IMR-90 (cell line): ENCODE measurements around the gene FER.

Source experiments
- BHLHE40 ChIP-seq: fragments of 150-350 bp; IDR thresholded peaks from 2 replicates; pipeline ENCODE4 v1.6.1; 2016; ENCODE audit warnings: mild to moderate bottlenecking, low read depth, low read length
- CEBPB ChIP-seq: IDR thresholded peaks from 2 replicates; pipeline ENCODE4 v1.6.1; 2012; ENCODE audit warnings: low read depth, low read length, improper control_type of control experiment
- CTCF ChIP-seq: conservative IDR thresholded peaks from 2 replicates; pipeline ENCODE4 v1.5.1; 2012; ENCODE audit warnings: mild to moderate bottlenecking, low read depth, low read length, improper control_type of control experiment
- ELK1 ChIP-seq: fragments of 150-350 bp; IDR thresholded peaks from 2 replicates; pipeline ENCODE4 v1.6.1; 2016; ENCODE audit warnings: low read depth, mild to moderate bottlenecking, low read length, moderate library complexity, borderline replicate concordance
- MAFK ChIP-seq: IDR thresholded peaks from 2 replicates; pipeline ENCODE4 v1.6.1; 2012; ENCODE audit warnings: low read depth, low read length, improper control_type of control experiment
- RAD21 ChIP-seq: IDR thresholded peaks from 2 replicates; pipeline ENCODE4 v1.6.1; 2012; ENCODE audit warnings: low read length, improper control_type of control experiment
- USF2 ChIP-seq: fragments of 150-350 bp; IDR thresholded peaks from 2 replicates; pipeline ENCODE4 v1.6.1; 2017; ENCODE audit warnings: mild to moderate bottlenecking, antibody characterized with exemption, low read length, low read depth

- TF ChIP-seq CTCF (no peak), USF2 (no peak), BHLHE40 (no peak), CEBPB (no peak), ELK1 (no peak), MAFK (no peak), RAD21 (no peak)
Observed at GRCh38 chr5:109053995-109054417, 306.3 kb downstream of the FER start.
